Stimulated activated CD4-positive, alpha-beta T cell treated with anti-CD3 and anti-CD28 coated beads, Interleukin-12 subunit alpha, Interleukin-12 subunit beta, amount 100 ng/mL, for 48 hours (primary cell): ENCODE measurements around the gene PHACTR4.
"Not testable (repeated sequence)": the region's sequence is repeated elsewhere in the genome, so short reads cannot be mapped to it uniquely, and the experiment has no call there.

Experiments used
- DNase-seq, 3 donors: peaks; one replicate each; pipeline ENCODE4 v3.0.0-alpha.2; 2020; ENCODE audit warnings: low read depth in 2 of 3, low spot score in 1 of 3

PHACTR4 gene

DNA sequence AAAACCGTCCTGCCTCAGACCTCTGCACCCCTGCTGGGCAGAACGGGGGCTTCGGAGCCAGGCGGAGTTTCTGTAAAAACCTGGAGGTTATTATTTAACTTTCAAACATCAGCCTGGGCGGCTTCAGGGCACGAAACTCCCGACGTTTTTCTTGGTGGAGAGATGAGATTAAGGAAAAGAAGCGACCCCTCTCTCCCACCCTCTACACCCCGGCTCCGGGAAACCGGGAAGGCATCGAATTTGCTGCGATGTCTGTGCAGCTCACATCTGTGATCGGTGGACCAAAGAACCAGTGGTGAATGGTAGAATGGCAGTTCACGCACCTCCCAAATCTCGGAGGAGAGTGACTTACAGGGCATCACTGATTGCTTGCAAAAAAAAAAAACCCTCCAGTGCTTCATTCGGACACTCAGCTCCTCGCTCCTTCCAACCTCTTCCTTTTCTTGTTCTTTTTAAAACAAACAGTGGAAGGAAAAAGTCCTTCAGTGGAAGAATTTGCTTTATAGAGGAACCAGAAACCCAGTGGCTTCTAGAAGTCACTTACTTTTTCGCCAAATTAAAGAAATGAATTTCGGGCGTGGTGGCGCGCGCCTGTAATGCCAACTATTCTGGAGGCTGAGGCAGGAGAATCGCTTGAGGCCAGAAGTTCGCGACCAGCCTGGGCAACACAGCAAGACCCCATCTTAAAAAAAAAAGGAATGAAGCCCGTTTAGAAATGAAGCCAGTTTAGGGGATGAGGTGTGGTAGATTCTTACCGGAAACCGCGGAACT, 884 bp downstream of the PHACTR4 start:
- DNase-seq = peak in 2 of 3 donors; percentile 8 to 20

DNA sequence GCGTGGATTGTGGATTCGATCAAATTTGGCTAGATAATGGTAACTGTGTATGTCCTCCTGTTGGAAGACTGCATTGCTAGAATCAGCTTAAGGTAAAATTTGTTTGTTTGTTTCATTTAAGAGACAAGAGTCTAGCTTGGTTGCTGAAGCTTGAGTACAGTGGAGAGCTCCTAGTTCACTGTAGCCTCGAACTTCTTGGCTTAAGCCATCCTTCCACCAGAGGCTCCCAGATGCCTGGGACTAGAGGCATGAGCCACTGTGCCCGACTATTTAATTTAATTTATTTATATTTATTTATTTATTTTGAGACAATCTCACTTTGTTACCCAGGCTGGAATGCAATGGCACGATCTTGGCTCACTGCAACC, 1.5 kb downstream of the PHACTR4 start:
- no peak for DNase-seq

DNA sequence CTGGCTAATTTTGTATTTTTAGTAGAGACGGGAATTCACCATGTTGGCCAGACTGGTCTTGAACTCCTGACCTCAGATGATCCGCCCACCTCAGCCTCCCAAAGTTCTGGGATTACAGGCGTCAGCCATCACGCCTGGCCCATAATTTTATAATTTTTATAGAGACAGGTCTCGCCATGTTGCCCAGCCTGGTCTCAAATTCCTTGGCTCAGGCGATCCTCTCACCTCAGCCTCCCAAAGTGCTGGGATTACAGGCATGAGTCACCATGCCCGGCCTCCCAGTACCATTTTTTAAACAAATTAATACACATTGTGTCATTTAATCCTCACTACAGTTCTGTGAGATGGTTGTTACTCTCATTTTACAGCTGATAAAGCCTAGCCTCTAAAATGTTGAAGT, 3.9 kb downstream of the PHACTR4 start:
- DNase-seq = not testable (repeated sequence)

DNA sequence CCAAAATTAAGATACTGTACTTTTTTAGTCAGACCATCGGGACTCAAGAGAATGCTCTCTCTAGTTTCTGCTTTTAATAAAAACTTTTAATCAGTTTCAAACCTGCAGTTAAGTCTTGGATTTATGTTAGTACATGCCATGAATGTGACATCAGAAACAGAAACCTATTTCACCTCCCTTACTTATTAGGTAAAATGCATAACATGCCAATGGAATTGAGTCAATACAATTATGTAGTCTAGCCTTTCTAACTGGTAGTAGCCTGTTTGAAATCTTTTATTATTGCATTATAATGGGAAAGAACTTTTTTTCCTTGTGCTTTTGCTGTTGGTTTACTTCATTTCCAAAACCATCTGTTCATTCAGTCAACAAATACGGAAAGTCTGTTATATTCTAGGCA, 4.8 kb downstream of the PHACTR4 start:
- DNase-seq = no peak

DNA sequence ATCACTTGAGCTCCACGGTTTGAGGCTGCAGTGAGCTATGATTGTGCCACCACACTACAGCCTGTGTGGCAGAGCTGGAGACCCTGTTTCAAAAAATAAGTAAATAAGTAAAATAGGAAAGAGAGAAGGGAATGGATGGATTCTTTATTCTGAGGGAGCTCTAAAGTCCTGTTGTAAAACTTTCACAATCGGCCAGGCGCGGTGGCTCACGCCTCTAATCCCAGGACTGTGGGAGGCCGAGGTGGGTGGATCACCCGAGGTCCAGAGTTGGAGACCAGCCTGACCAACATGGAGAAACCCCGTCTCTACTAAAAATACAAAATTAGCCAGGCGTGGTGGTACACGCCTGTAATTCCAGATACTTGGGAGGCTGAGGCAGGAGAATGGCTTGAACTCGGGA, 6.1 kb downstream of the PHACTR4 start:
- not testable (repeated sequence) for DNase-seq

DNA sequence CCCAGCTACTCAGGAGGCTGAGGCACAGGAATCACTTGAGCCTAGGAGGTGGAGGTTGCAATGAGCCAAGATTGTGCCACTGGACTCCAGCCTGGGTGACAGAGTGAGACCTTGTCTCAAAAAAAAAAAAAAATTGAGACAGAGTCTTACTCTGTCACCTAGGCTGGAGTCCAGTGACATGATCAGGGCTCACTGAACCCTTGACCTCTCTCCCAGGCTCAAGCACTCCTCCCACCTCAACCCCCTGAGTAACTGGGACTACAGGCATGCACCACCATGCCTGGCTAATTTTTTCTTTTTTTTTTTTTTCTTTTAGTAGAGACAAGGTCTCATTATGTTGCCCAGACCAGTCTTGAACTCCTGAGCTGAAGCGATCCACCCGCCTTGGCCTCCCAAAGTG, 6.7 kb downstream of the PHACTR4 start:
- DNase-seq = not testable (repeated sequence)

DNA sequence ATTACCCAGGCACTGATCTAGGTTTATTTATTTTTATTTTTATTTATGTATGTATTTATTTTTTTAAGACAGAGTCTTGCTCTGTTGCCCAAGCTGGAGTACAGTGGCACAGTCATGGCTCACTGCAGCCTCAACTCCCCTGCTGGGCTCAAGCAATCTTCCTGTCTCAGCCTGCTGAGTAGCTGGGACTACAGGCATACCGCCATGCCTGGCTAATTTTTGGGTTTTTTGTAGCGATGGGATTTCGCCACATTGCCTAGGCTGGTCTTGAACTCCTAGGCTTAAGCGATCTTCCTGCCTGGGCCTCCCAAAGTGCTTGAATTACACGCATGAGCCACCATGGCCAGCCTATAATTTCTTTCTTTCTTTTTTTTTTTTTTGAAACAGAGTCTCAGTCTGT, 9.4 kb downstream of the PHACTR4 start:
- no peak for DNase-seq

DNA sequence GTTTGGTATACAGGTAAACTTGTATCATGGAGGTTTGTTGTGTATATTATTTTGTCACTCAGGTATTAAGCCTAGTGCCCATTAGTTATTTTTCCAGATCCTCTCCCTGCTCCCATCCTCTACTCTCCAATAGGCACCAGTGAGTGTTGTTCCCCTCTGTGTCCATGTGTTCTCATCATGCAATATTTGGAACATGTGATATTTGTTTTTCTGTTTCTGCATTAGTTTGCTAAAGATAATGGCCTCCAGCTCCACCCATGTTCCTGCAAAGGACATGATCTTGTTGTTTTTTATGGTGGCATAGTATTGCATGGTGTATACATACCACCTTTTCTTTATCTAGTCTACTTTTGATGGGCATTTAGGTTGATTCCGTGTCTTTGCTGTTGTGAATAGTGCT, 10.9 kb downstream of the PHACTR4 start:
- no peak for DNase-seq

DNA sequence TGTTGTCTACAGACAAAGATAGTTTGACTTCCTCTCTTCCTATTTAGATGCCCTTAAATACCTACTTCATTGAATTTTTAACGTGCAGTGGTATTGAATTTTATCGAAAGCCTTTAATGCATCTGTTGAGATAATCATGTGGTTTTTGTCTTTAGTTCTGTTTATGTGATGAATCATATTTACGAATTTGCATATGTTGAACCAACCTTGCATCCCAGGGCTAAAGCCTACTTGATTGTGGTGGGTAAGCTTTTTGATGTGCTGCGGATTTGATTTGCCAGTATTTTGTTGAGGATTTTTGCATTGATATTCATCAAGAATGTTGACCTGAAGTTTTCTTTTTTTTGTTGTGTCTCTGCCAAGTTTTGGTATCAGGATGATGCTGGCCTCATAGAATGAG, 14.2 kb downstream of the PHACTR4 start:
- DNase-seq = not testable (repeated sequence)

DNA sequence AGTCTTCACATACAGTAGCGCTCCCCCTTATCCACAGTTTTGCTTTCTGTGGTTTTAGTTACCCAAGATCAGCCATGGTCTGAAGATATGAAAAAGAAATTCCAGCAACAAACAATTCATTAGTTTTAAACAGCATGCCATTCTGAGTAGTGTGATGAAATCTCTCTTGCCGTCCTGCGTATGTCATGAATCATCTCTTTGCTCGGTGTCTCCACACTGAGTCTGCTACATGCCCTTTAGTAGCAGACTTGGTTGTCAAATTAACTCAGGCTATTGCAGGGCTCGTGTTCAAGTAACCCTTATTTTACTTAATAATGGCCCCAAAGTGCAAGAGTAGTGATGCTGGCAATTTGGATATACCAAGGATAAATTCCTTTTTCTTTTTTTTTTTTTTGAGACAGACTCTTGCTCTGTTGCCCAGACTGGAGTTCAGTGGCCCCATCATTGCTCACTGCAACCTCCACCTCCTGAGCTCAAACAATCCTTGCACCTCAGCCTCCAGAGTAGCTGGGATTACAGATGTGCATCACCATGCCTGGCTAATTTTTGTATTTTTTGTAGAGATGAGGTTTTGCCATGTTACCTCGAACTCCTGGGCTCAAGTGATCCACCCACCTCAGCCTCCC, 22.6 kb downstream of the PHACTR4 start:
- no peak for DNase-seq

DNA sequence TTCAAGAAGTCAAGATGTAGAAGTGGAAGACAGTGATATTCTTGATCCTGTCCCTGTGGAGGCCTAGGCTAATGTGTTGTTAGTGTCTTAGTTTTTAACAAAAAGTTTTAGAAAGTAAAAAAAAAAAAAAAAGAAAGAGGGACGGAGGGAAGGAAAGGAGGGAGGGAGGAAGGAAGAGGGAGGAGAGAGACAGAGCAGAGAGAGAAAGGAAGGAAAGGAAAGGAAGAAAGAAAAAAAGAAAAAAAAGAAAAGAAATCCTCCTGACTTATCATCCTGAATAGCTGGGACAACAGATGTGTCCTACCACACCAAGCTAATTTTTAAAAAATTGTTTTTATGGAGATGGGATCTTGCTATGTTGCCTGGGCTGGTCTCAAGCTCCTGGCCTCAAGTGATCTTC, 24.6 kb downstream of the PHACTR4 start:
- no peak for DNase-seq

DNA sequence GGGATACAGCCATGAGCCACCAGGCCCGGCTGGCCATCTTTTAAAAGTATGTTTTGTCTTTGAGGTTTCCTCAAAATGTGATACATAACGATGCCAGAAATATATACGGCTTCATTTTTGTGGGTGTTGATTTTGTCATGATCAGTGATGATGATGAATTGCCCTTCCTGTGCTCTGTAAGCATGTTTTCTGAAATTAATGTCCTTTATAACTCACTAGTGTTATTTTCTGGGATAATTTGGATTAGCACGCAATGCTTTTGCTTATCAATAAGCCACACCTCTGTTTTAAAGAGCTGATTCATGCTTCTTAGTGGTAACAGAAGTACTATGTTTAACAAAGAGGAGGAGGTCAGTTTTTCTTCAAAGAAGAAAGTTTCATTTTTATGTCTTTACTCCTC, 25.6 kb downstream of the PHACTR4 start:
- DNase-seq = no peak

DNA sequence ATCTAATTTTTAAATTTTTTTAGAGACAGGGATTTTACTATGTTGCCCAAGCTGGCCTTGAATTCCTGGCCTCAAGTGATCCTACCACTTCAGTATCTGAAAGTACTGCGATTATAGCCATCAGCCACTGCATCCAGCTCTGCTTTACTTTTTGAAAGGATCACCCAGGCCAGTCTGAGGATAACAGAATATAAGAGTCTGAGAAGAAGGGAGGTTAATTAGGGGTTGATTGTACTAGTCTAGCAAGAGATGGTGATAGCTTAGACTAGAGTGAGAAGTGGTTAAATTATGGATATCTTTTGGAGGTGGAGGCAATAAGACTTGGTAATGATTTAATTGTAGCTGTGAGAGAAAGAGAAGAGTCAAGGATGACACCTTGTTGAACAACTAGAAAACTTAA, 32.2 kb downstream of the PHACTR4 start:
- no peak for DNase-seq

DNA sequence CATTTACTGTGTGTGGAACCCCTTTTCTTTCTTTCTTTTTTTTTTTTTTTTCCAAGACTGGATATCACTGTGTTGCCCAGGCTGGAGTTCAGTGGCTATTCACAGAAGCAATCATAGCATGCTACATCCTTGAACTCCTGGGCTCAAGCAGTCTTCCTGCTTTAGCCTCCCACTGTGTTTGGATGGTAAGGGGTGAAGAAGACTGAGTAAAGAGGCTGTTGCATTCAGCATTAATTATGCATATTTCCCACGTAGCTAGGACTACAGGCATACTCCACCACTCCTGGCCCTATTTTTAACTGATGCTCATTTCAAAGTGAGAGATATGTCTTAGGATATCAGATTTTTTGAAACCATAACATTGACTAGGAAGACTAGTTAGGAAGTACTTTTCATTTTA, 39.5 kb downstream of the PHACTR4 start:
- no peak for DNase-seq

DNA sequence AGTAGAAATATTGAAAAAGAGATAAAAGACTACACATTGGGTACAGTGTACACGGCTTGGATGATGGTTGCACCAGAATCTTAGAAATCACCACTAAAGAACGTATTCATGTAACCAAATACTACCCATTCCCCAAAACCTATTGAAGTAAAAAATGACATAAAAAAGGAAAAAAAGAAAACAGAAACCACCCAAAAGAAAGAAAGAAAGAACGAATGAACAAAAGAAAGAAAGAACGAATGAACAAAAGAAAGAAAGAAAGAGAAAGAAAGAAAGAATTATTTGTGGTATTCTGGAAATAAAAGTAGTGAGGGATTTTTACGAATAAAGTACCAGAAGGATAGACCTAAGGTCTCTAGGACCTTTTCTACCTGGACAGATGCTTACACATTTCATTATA, 42.1 kb downstream of the PHACTR4 start:
- DNase-seq = no peak

DNA sequence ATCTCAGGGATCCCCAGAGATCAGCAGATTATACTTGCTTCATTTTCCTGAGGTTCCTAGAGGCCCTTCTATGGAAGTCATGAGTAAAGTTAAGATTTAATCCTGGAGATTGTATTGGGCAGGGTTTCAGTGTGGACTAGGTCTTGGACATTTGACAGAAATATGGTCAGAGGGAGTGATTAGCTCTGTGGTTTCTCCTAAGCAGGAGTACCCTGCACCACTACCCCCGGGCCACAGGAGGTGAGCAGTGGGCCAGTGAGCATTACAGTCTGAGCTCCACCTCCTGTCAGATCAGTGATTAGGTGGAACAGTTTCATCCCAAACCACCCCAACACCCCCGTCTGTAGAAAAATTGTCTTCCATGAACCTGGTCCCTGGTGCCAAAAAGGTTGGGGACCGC, 43.2 kb downstream of the PHACTR4 start:
- DNase-seq = no peak

DNA sequence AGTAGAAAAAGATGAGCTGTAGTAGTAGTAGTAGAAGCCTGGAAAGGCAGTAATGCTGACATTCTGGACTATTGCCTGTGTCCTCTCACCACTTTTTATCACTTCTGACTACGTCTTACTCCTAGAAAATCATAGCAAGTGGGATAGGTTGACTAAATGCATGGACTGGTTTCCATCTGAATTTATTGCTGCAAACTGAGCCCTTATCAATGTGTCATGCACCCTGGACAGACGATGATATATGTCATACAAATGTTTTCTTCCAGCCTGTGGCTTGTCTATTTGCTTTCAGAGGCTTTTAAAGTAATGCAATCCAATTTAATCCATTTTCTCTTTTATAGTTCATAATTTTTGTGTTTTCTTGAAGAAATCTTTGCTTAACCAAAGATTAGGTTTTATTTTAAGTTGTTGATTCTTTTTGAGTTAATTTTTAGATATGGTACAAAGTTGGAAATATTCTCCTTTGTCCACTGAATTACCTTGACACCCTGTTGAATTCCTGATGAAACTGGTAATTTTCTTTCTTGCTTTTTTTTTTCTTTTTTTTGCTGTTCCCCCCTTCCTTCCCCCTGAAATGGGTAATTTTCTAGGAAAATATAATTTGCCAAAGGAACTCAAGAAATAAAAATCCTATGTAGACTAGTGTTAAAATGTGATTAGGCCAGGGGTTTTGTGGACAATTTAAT, 47.1 kb downstream of the PHACTR4 start:
- no peak for DNase-seq

DNA sequence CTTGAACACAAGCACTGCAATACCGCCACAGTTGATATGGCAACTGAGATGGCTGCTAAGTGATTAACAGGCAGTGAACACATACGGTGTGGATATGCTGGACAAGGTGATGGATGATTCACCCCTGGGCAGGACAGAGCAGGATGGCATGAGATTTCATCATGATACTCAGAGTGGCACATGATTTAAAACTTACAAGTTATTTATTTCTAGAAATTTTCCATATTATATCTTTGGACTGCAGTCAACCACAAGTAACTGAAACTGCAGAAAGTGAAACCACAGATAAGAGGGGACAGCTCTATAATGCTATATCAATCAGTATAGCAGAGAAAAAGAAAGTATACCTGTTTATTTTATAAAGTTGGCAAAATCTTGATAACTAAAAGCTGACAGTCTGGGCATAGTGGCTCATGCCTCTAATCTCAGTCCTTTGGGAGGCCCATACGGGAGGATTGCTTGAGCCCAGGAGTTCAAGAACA, 47.9 kb downstream of the PHACTR4 start:
- no peak for DNase-seq

DNA sequence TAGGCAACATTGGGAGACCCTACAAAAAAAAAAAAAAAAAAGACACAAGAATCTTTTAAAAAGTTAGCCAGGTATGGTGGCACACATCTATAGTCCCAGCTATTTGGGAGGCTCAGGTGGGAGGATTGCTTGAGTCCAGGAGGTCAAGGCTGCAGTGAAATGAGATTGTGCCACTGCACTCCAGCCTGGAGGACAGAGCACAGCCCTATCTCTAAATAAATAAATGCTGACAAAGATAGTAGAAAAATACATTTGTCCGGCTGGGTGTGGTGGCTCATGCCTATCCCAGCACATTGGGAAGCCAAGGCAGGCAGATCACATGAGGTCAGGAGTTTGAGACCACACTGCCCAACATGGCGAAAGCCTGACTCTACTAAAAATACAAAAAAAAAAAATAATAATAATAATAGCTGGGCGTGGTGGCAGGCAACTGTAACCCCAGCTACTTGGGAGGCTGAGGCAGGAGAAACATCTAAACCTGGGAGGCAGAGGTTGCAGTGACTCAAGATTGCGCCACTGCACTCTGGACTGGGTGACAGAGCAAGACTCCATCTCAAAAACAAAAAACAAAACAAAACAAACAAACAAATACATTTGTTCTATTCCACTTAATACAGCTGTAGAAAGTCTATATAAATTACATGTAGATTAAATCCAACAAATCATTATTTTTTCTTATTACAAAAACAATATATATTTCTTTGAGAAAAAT, 48.5 kb downstream of the PHACTR4 start:
- DNase-seq = no peak

DNA sequence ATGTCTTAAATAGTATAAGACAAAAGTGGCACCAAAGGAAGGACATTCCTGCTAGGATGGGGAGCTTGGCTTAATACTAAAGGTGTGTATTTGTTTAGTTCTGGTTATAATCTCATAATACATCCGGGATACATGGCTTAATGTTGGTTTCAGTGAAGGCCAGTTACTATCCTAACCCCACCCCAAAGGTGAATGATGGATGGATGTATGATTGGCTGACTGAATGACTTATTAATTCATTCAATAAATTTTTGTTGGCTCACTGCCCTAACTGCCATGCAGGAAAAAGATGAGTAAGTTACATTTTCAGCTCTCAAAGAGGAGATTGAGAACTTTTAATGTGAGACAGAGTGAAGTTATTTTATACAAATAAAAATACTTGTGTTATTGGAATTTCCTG, 52.2 kb downstream of the PHACTR4 start:
- DNase-seq = no peak

DNA sequence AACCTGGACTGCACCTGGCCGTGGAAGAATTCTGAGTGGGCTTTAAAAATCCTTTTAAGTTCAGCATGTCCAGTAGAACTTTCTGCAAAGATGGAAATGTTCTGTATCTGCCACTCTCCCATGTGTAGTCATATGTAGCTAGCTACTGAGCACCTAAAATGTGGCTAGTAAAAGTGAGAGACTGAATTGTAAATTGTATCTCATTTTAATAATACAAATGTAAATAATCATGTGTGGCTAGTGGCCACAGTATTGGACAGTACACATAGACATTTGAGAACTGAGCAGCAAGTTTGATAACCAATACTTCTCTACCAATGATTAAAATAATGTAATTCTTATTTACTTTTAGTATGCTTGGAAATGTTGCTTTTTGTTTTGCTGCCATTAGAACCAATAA, 57.3 kb downstream of the PHACTR4 start:
- no peak for DNase-seq

DNA sequence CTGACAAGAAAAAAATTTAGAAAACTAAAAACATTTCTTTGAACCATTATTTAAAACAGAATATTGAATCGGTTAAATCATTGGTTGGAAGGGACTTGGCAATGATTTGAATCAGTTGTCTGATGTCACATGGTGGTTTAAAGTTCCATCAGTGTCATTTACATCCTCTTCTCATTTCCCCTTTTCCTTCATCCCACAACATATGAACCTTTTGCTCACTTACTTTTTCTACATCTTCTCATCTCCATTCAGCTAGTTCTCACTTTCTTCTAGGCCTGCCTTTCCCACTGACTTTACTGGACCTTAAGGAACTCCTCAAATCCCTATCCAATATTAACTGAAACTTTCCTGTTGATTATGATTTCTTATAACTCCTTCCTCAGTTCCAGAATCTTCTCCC, 58.5 kb downstream of the PHACTR4 start:
- DNase-seq = no peak
